ENCODE data around the gene CEP63.

CEP63 gene

DNA sequence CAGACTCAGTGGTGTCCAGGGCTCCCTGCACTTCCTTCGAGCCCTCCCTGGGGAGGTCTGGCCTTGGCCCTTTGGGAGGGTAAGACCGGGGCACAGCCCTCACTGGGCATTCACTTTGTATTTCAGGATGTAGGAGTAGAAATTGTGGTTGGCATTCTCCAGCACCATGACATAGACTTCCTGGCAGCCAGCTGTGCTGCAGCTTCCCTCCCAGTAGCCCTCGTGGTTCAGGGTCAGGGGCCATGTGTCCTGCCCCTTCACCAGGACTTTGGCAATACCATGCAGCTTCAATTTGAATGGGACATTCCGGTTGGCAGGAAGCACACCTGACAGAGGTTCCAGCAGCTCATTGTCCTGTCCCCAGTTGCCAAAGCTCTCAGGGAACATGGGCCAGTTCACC, 117.6 kb downstream of the CEP63 start:
- TF ChIP-seq, protein P1, sequence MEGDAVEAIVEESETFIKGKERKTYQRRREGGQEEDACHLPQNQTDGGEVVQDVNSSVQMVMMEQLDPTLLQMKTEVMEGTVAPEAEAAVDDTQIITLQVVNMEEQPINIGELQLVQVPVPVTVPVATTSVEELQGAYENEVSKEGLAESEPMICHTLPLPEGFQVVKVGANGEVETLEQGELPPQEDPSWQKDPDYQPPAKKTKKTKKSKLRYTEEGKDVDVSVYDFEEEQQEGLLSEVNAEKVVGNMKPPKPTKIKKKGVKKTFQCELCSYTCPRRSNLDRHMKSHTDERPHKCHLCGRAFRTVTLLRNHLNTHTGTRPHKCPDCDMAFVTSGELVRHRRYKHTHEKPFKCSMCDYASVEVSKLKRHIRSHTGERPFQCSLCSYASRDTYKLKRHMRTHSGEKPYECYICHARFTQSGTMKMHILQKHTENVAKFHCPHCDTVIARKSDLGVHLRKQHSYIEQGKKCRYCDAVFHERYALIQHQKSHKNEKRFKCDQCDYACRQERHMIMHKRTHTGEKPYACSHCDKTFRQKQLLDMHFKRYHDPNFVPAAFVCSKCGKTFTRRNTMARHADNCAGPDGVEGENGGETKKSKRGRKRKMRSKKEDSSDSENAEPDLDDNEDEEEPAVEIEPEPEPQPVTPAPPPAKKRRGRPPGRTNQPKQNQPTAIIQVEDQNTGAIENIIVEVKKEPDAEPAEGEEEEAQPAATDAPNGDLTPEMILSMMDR (IDR thresholded peaks at IDR 0.05; ENCODE audit: low read depth, low read length): no peak
- TF ChIP-seq MYC (IDR thresholded peaks at IDR 0.05; ENCODE audit: low read depth, low read length): peak; percentile 61
- TF ChIP-seq, protein P2, sequence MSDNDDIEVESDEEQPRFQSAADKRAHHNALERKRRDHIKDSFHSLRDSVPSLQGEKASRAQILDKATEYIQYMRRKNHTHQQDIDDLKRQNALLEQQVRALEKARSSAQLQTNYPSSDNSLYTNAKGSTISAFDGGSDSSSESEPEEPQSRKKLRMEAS (IDR thresholded peaks at IDR 0.05; ENCODE audit: low read depth, low read length): peak; percentile 88
- TF ChIP-seq POLR2A (IDR thresholded peaks at IDR 0.05; ENCODE audit: extremely low read depth, insufficient read length): no peak
- no peak overlapping the region for H3K4me3 ChIP-seq (ENCODE audit: low read depth, low read length)
- DNase-seq (ENCODE audit: low read depth): peak; percentile 71

- H3K4me3 ChIP-seq (ENCODE audit: low read depth, low read length): no peak overlapping the region
- no peak for DNase-seq (ENCODE audit: low read depth)
- TF ChIP-seq POLR2A (IDR thresholded peaks at IDR 0.05; ENCODE audit: extremely low read depth, insufficient read length): no peak
- TF ChIP-seq, protein P2 (IDR thresholded peaks at IDR 0.05; ENCODE audit: low read depth, low read length): no peak
- TF ChIP-seq, protein P1 (IDR thresholded peaks at IDR 0.05; ENCODE audit: low read depth, low read length): no peak
- no peak for TF ChIP-seq MYC (IDR thresholded peaks at IDR 0.05; ENCODE audit: low read depth, low read length)
Observed at GRCh38 chr3:134603956-134604355, 118.1 kb downstream of the CEP63 start.

- TF ChIP-seq, protein P1 (IDR thresholded peaks at IDR 0.05; ENCODE audit: low read depth, low read length): no peak
- TF ChIP-seq, protein P2 (IDR thresholded peaks at IDR 0.05; ENCODE audit: low read depth, low read length): no peak
- TF ChIP-seq MYC (IDR thresholded peaks at IDR 0.05; ENCODE audit: low read depth, low read length): no peak
- no peak for TF ChIP-seq POLR2A (IDR thresholded peaks at IDR 0.05; ENCODE audit: extremely low read depth, insufficient read length)
- peak; percentile 53 for DNase-seq (ENCODE audit: low read depth)
- H3K4me3 ChIP-seq (ENCODE audit: low read depth, low read length): peak overlapping the region; percentile 53
Observed at GRCh38 chr3:134605556-134605955, 119.7 kb downstream of the CEP63 start.

GRCh38 chr3:134606033-134607025, 120.5 kb downstream of the CEP63 start:
- TF ChIP-seq, protein P1 (IDR thresholded peaks at IDR 0.05; ENCODE audit: low read depth, low read length): no peak
- peak; percentile 34 for TF ChIP-seq MYC (IDR thresholded peaks at IDR 0.05; ENCODE audit: low read depth, low read length)
- TF ChIP-seq, protein P2 (IDR thresholded peaks at IDR 0.05; ENCODE audit: low read depth, low read length): no peak
- peak; percentile 78 for DNase-seq (ENCODE audit: low read depth)
- peak overlapping the region; percentile 53 for H3K4me3 ChIP-seq (ENCODE audit: low read depth, low read length)

DNA sequence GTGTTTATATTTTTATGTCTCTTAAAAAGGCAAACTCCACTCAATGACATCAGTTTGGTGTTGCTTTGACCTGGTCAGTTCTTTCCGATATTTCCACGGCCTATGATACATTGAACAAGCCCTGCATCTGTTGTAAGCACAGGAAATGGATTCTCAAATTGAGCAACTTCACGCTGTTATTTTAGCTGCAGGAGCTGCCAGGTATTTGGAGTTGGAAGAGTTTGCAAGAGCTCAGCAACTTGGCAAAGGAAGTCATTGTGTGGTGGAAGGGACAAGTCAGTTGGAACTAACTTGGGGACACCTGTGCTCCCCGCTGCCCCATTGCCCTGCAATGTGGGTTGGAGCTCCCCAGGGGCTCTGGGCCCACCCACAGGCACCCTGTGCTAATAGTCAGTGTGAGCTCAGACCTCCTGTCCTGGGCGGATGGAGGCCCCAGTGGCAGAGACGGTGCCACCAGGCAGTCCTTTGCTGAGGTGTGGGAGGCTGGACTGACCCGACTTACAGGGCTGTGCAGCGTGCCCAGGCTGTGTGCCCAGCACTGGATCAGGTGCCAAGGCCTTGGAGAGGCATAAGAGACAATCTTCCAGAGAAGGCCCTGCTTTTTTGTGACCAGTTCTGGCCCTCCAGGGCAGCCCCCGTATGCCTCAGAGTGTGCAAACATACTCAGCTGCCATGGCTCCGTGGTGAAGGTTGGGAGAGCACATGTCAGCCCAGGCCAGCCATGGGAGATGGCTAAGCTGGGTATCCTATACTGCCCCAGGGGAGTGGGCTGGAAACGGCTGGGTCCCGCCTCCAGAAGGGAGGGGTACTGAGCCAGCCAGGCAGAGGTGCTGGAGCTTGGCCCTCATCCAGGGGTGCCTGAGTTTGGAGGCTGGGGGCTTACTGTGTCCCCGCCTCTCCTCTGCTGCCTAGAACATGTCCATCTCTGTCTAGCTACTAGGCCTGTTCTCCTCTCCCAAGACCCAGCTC, 121.5 kb downstream of the CEP63 start:
- DNase-seq (ENCODE audit: low read depth): peak; percentile 88
- TF ChIP-seq, protein P1 (IDR thresholded peaks at IDR 0.05; ENCODE audit: low read depth, low read length): no peak
- H3K4me3 ChIP-seq (ENCODE audit: low read depth, low read length): peak overlapping the region; percentile 53

Data from NB4 (cell line).